GM18907 (cell line): ENCODE data around the gene GP9.
"Not testable (repeated sequence)": the region's sequence is repeated elsewhere in the genome, so short reads cannot be mapped to it uniquely, and the experiment has no call there.

ENCODE experiments used
- ATAC-seq: cut with Tn5 transposase; IDR thresholded peaks from one replicate; pipeline ENCODE4 v1.9.1; 2021; ENCODE audit warnings: mild to moderate bottlenecking, moderate library complexity; ENCODE audit not compliant: unreplicated experiment

Gene GP9

GRCh38 chr3:129069313-129070085 lies 8.9 kb downstream of the GP9 start:
- ATAC-seq = not testable (repeated sequence)

- no peak for ATAC-seq
Measured at GRCh38 chr3:129070086-129070885, 9.7 kb downstream of the GP9 start.

GRCh38 chr3:129077222-129077621 lies 16.6 kb downstream of the GP9 start:
- ATAC-seq = no peak

- ATAC-seq = no peak
Measured at GRCh38 chr3:129078510-129078909, 17.9 kb downstream of the GP9 start.

GRCh38 chr3:129081503-129081902 lies 20.9 kb downstream of the GP9 start:
- ATAC-seq = no peak

GRCh38 chr3:129082026-129082425 lies 21.4 kb downstream of the GP9 start:
- ATAC-seq = no peak

- no peak for ATAC-seq
Measured at GRCh38 chr3:129084501-129084900, 23.9 kb downstream of the GP9 start.

- ATAC-seq = no peak
Measured at GRCh38 chr3:129085165-129085715, 24.7 kb downstream of the GP9 start.

- ATAC-seq = no peak
Measured at GRCh38 chr3:129085818-129086217, 25.2 kb downstream of the GP9 start.

GRCh38 chr3:129087138-129087702 lies 26.6 kb downstream of the GP9 start:
- no peak for ATAC-seq

- ATAC-seq = not testable (repeated sequence)
Measured at GRCh38 chr3:129087904-129088303, 27.3 kb downstream of the GP9 start.

- ATAC-seq = not testable (repeated sequence)
Measured at GRCh38 chr3:129088312-129088711, 27.7 kb downstream of the GP9 start.

- ATAC-seq = no peak
Measured at GRCh38 chr3:129095285-129095684, 34.7 kb downstream of the GP9 start.

GRCh38 chr3:129100274-129100673 lies 39.7 kb downstream of the GP9 start:
- no peak for ATAC-seq

GRCh38 chr3:129101370-129102138 lies 41.0 kb downstream of the GP9 start:
- ATAC-seq = no peak

GRCh38 chr3:129103296-129103695 lies 42.7 kb downstream of the GP9 start:
- no peak for ATAC-seq

- no peak for ATAC-seq
Measured at GRCh38 chr3:129104051-129104450, 43.5 kb downstream of the GP9 start.

- no peak for ATAC-seq
Measured at GRCh38 chr3:129104498-129105079, 44.0 kb downstream of the GP9 start.

GRCh38 chr3:129105862-129106261 lies 45.3 kb downstream of the GP9 start:
- no peak for ATAC-seq

GRCh38 chr3:129106320-129106719 lies 45.7 kb downstream of the GP9 start:
- ATAC-seq = no peak
